ENCODE data around the gene WDR27.

WDR27 gene

GRCh38 chr6:169625376-169625775 is 76.5 kb downstream of the WDR27 start:
- TF ChIP-seq CTCF (IDR thresholded peaks at IDR 0.05; ENCODE audit: low read depth, low read length, missing control alignments): no peak
- no peak for DNase-seq (ENCODE audit: low read depth)
- H3K4me3 ChIP-seq (ENCODE audit: low read depth, low read length): no peak overlapping the region

GRCh38 chr6:169624785-169625184 is 77.0 kb downstream of the WDR27 start:
- no peak for DNase-seq (ENCODE audit: low read depth)
- H3K4me3 ChIP-seq (ENCODE audit: low read depth, low read length): no peak overlapping the region
- TF ChIP-seq CTCF (IDR thresholded peaks at IDR 0.05; ENCODE audit: low read depth, low read length, missing control alignments): no peak

DNA sequence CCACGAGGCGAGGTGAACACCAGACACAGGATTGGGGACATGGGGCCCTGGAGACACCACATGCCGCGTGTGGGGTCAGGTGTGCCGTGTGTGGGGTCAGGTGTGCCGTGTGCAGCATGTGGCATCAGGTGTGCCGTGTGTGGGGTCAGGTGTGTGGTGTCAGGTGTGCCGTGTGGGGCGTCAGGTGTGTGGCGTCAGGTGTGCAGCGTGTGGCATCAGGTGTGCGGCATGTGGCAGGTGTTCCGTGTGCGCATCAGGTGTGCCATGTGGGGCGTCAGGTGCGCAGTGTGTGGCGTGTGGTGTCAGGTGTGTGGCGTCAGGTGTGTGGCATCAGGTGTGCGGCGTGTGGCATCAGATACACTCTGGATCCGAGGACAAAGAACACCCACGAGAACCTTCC is 77.9 kb downstream of the WDR27 start:
- no peak for TF ChIP-seq CTCF (IDR thresholded peaks at IDR 0.05; ENCODE audit: low read depth, low read length, missing control alignments)
- no peak for DNase-seq (ENCODE audit: low read depth)
- H3K4me3 ChIP-seq (ENCODE audit: low read depth, low read length): no peak overlapping the region

DNA sequence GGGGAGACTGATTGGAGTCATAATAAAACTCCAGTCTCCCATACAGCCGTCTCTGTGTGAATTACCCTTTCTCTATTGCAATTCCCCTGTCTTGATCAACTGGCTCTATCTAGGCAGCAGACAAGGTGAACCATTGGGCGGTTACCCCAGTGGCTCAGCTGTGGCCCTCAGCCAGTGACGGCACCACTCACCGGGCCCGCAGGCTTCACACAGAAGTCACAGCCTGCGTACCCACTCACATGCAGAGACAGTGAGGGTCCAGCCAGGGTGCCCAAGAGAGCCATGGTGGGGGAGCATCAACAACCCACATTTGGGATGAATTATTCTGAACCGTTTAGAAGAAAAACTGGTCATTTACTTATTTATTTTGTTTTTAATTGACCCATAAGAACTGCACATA is 78.5 kb downstream of the WDR27 start:
- TF ChIP-seq CTCF (IDR thresholded peaks at IDR 0.05; ENCODE audit: low read depth, low read length, missing control alignments): no peak
- DNase-seq (ENCODE audit: low read depth): no peak
- no peak overlapping the region for H3K4me3 ChIP-seq (ENCODE audit: low read depth, low read length)

DNA sequence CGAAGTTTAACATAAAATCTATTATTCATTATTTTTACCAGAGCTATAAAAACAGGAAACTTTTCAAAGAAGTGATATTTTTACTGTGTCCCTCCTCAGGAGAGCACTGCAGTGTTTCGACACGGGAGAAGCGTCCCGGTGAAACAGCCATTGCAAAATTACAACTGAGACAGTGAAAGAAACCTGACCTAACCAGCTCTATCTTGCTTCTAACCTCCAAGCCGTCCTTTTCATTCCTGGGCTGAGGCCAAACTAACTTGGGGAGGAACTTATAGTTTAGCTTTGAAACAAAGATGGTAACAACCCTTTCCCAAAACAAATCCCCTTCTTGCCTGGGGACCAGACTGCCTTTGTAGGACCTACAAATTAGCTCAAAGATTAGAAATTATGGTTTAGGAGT is 79.2 kb downstream of the WDR27 start:
- H3K4me3 ChIP-seq (ENCODE audit: low read depth, low read length): no peak overlapping the region
- no peak for DNase-seq (ENCODE audit: low read depth)

GRCh38 chr6:169621311-169621710 is 80.5 kb downstream of the WDR27 start:
- no peak for DNase-seq (ENCODE audit: low read depth)

More for the DNA sequence above, 79.2 kb downstream of the WDR27 start:
- no peak for TF ChIP-seq CTCF (IDR thresholded peaks at IDR 0.05; ENCODE audit: low read depth, low read length, missing control alignments)

More at GRCh38 chr6:169621311-169621710, 80.5 kb downstream of the WDR27 start:
- TF ChIP-seq CTCF (IDR thresholded peaks at IDR 0.05; ENCODE audit: low read depth, low read length, missing control alignments): no peak
- no peak overlapping the region for H3K4me3 ChIP-seq (ENCODE audit: low read depth, low read length)
